Parathyroid adenoma (tissue), 2 donors: ENCODE data around the gene UBQLN1.

ENCODE experiments used
- H2AFZ ChIP-seq: fragments of 300-600 bp; sonication (generic); one replicate; pipeline ENCODE4 v1.7.0; 2017; ENCODE audit warnings: antibody characterized with exemption, mild to moderate bottlenecking
- H3K27ac ChIP-seq: fragments of 300-600 bp; sonication (generic); one replicate; pipeline ENCODE4 v1.7.0; 2017
- H3K27me3 ChIP-seq: fragments of 300-600 bp; sonication (generic); one replicate; pipeline ENCODE4 v1.7.0; 2017; ENCODE audit warnings: low read length; ENCODE audit not compliant: control insufficient read depth, insufficient read depth
- H3K36me3 ChIP-seq: fragments of 300-600 bp; sonication (generic); one replicate; pipeline ENCODE4 v1.7.0; 2017; ENCODE audit warnings: low read length; ENCODE audit not compliant: control insufficient read depth, insufficient read depth
- H3K4me1 ChIP-seq: fragments of 300-600 bp; sonication (generic); one replicate; pipeline ENCODE4 v1.7.0; 2017; ENCODE audit warnings: control low read depth
- H3K4me2 ChIP-seq: fragments of 300-600 bp; sonication (generic); one replicate; pipeline ENCODE4 v1.7.0; 2017; ENCODE audit warnings: low read length
- H3K4me3 ChIP-seq: fragments of 300-600 bp; sonication (generic); one replicate; pipeline ENCODE4 v1.7.0; 2017; ENCODE audit warnings: low read depth, low read length
- H3K79me2 ChIP-seq: fragments of 300-600 bp; sonication (generic); one replicate; pipeline ENCODE4 v1.7.0; 2017; ENCODE audit warnings: control low read depth
- H3K9ac ChIP-seq: fragments of 300-600 bp; sonication (generic); one replicate; pipeline ENCODE4 v1.7.0; 2017; ENCODE audit warnings: mild to moderate bottlenecking
- H3K9me3 ChIP-seq: fragments of 300-600 bp; sonication (generic); one replicate; pipeline ENCODE4 v1.7.0; 2017; ENCODE audit warnings: low read length; ENCODE audit not compliant: control insufficient read depth
- CTCF ChIP-seq: fragments of 300-600 bp; sonication (generic); IDR thresholded peaks from one replicate; pipeline ENCODE4 v1.7.0; 2017; ENCODE audit warnings: antibody characterized with exemption, mild to moderate bottlenecking
- donor health status: primary hyperparathyroidism.

The UBQLN1 gene

DNA sequence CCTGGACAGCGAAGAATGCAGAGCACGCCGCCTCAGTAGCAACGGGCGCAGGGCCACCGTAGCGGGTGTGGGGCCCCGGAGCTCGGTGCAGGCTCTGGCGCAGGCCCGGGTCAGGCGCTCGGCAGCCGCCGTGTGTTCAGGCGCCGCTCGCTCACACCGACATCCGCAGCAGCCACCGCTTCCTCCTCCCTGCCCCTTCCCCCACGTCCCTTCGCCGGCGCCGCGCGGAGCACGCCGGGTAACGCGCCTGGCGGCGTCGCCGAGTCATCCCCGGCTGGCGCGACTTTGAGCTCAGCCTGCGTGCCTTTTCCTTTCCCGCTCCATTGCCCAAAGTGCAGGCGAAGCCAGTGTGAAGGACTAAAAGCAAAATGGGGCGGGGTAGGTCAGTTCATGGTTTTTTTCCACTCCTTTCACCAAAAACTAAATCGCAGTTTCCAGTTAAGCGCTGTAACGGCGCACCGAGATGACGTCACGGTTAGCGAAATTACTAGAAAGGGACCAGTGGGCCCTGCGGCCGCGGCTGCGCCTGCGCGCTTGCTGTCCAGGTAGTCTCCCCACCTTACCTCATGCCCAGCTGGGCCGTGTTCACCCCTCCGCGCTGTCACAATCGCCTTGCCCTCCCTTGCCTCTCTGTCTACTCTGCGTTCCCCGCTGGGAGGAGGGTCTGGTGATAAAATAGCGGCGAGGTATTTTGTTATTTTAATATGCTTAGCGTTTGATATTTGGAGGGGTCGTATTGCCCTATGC is at the start of gene UBQLN1:
TSS of gene UBQLN1 (minus strand) at position 191 of the 747 bp plus-strand sequence. CDS start 279 bp downstream, outside the sequence.
- peak within 1 kb of the TSS; percentile 81 for H3K4me3 ChIP-seq
- TF ChIP-seq CTCF = no peak
- no peaks in the 10 kb centered on the region for H3K4me1 ChIP-seq
- H3K27me3 ChIP-seq = no peaks in the 10 kb centered on the region
- H3K4me2 ChIP-seq = peak within 1 kb of the TSS; percentile 73
- peak within 1 kb of the TSS; percentile 99 for H3K27ac ChIP-seq
- no peaks in the 10 kb centered on the region for H3K36me3 ChIP-seq
- H2AFZ ChIP-seq = peak within 1 kb of the TSS; percentile 87
- H3K9me3 ChIP-seq = no peaks in the 10 kb centered on the region
- peak within 1 kb of the TSS; percentile 87 for H3K9ac ChIP-seq
- peaks cover 26% of the 10 kb centered on the region for H3K79me2 ChIP-seq

DNA sequence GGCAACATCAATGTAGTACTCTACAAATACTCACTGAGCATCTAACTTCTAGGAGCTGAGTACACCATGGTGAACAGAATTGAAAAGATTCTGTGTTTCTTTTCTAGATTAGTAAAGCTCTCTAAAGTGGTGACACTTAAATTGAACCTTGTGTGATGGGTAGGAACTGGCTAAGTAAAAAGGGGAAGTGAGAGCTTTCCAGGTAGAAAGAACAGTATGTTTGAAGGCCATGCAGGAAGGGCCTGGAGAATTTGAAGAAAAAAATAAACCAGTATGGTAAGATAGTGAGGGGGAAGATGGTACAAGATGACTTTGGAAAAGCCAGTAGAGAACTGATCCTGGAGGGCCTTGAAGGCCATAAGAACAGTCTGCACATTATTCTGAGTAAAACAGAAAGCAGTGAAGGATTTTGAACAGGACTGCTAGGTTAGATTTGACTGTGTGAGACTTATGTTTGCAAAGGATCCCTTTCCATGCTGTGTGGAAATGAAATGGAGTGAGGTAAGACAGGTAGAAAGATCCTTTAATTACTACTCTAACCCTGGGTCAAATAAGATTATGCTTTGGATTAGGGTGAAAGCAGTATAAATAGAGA is 46.7 kb upstream of the UBQLN1 start:
- no peak overlapping the region for H3K4me3 ChIP-seq
- no peak for TF ChIP-seq CTCF
- no peaks in the 10 kb centered on the region for H3K27me3 ChIP-seq
- no peaks in the 10 kb centered on the region for H3K9me3 ChIP-seq
- no peak overlapping the region for H3K27ac ChIP-seq
- no peak overlapping the region for H2AFZ ChIP-seq
- no peak overlapping the region for H3K4me2 ChIP-seq
- no peaks in the 10 kb centered on the region for H3K4me1 ChIP-seq
- H3K9ac ChIP-seq = no peak overlapping the region
- no peaks in the 10 kb centered on the region for H3K36me3 ChIP-seq
- H3K79me2 ChIP-seq = no peaks in the 10 kb centered on the region

- Histone ChIP-seq H3K36me3 (no peaks in the 10 kb centered on the region), H3K79me2 (no peaks in the 10 kb centered on the region), H3K4me1 (no peaks in the 10 kb centered on the region), H3K4me2 (no peak overlapping the region), H2AFZ (no peak overlapping the region), H3K9ac (no peak overlapping the region), H3K27me3 (no peaks in the 10 kb centered on the region), H3K27ac (no peak overlapping the region), H3K4me3 (no peak overlapping the region), H3K9me3 (no peaks in the 10 kb centered on the region)
- TF ChIP-seq CTCF = no peak
These were observed 41.9 kb upstream of the UBQLN1 start for GRCh38 chr9:83749706-83750105.

DNA sequence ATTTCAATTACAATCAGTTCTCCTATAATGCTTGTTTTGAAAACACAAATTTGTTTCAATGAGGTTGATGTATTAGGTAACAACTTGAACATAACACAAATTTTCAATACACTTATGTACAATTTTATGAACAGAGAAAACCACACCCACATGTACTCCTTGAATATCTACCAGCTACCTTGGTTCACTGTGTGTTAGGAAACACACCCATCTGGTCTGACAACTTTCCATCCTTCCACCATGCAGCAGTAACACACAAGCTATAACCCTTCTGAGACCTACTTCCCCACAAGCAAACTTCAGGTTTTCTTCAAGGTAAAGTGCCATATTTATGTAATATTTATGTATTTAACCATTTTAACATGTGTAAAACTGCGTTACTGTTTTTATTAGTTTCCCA is 36.4 kb upstream of the UBQLN1 start:
- Histone ChIP-seq H3K79me2 (no peaks in the 10 kb centered on the region), H3K27me3 (no peaks in the 10 kb centered on the region), H3K4me2 (no peak overlapping the region), H3K9me3 (no peaks in the 10 kb centered on the region), H3K9ac (no peak overlapping the region), H3K36me3 (no peaks in the 10 kb centered on the region), H2AFZ (no peak overlapping the region), H3K4me1 (no peaks in the 10 kb centered on the region), H3K4me3 (no peak overlapping the region), H3K27ac (no peak overlapping the region)
- TF ChIP-seq CTCF = no peak
